ENCODE data around the gene PLA2G15. TPM values are rescaled to one million over a fixed set of nuclear protein-coding genes. Genes with fewer than 3 reads are reported as not detected.

Gene PLA2G15
- total RNA-seq, 6 experiments from 2014 or later, result 40.1 to 47.4 (median 44.4) TPM

- no peak for TF ChIP-seq CTCF (IDR thresholded peaks at IDR 0.05)
- peaks cover 5% of the 10 kb centered on the region for H3K27me3 Mint-ChIP-seq (ENCODE audit: insufficient read depth)
- no peaks in the 10 kb centered on the region for H3K36me3 Mint-ChIP-seq (ENCODE audit: low read depth)
- peak within 1 kb of the TSS; percentile 85 for H3K4me3 Mint-ChIP-seq
- H3K9me3 Mint-ChIP-seq, result no peaks in the 10 kb centered on the region; the same call in 1 of the 2 replicates
- peaks cover 21% of the 10 kb centered on the region for H3K4me1 Mint-ChIP-seq (ENCODE audit: low read depth)
- H3K27ac Mint-ChIP-seq, result peak within 1 kb of the TSS; percentile 98
- DNase-seq, result no peak
Measured at GRCh38 chr16:68235887-68236136, 9.4 kb upstream of the PLA2G15 start, which contains the start of gene ESRP2. ESRP2 (minus strand) TSS chr16:68236127; CDS start chr16:68236045, 82 bp downstream.

- Mint-ChIP-seq H3K27me3 (ENCODE audit: insufficient read depth) (peaks cover 5% of the 10 kb centered on the region), H3K4me3 (peak overlapping the region; percentile 85; the same call in 1 of the 2 replicates), H3K36me3 (ENCODE audit: low read depth) (no peaks in the 10 kb centered on the region), H3K9me3 (no peaks in the 10 kb centered on the region; the same call in 1 of the 2 replicates), H3K27ac (peak overlapping the region; percentile 98), H3K4me1 (ENCODE audit: low read depth) (peaks cover 21% of the 10 kb centered on the region)
- no peak for DNase-seq
- TF ChIP-seq CTCF (IDR thresholded peaks at IDR 0.05), result no peak
Measured at GRCh38 chr16:68236137-68236825, 8.9 kb upstream of the PLA2G15 start.

GRCh38 chr16:68236826-68237242, 8.3 kb upstream of the PLA2G15 start:
- H3K36me3 Mint-ChIP-seq (ENCODE audit: low read depth), result no peaks in the 10 kb centered on the region
- peak overlapping the region; percentile 85 for H3K4me3 Mint-ChIP-seq
- H3K9me3 Mint-ChIP-seq, result no peaks in the 10 kb centered on the region; the same call in 1 of the 2 replicates
- H3K27ac Mint-ChIP-seq, result peak overlapping the region; percentile 98
- H3K4me1 Mint-ChIP-seq (ENCODE audit: low read depth), result peaks cover 21% of the 10 kb centered on the region
- DNase-seq, result no peak
- TF ChIP-seq CTCF (IDR thresholded peaks at IDR 0.05), result no peak
- H3K27me3 Mint-ChIP-seq (ENCODE audit: insufficient read depth), result peaks cover 3% of the 10 kb centered on the region; the same call in 1 of the 2 replicates

GRCh38 chr16:68237243-68238028, 7.7 kb upstream of the PLA2G15 start:
- no peaks in the 10 kb centered on the region for H3K36me3 Mint-ChIP-seq (ENCODE audit: low read depth)
- H3K4me3 Mint-ChIP-seq, result peak overlapping the region; percentile 86
- H3K27ac Mint-ChIP-seq, result peak overlapping the region; percentile 98
- H3K27me3 Mint-ChIP-seq (ENCODE audit: insufficient read depth), result peaks cover 3% of the 10 kb centered on the region; the same call in 1 of the 2 replicates
- H3K9me3 Mint-ChIP-seq, result no peaks in the 10 kb centered on the region; the same call in 1 of the 2 replicates
- DNase-seq, result peak; percentile 97
- peaks cover 21% of the 10 kb centered on the region for H3K4me1 Mint-ChIP-seq (ENCODE audit: low read depth)
- no peak for TF ChIP-seq CTCF (IDR thresholded peaks at IDR 0.05)

- TF ChIP-seq CTCF (IDR thresholded peaks at IDR 0.05), result no peak
- Mint-ChIP-seq H3K9me3 (no peaks in the 10 kb centered on the region; the same call in 1 of the 2 replicates), H3K4me3 (peak overlapping the region; percentile 86), H3K27ac (peak overlapping the region; percentile 98), H3K27me3 (ENCODE audit: insufficient read depth) (peaks cover 3% of the 10 kb centered on the region; the same call in 1 of the 2 replicates), H3K36me3 (ENCODE audit: low read depth) (no peaks in the 10 kb centered on the region), H3K4me1 (ENCODE audit: low read depth) (peaks cover 21% of the 10 kb centered on the region)
- DNase-seq, result no peak
Measured at GRCh38 chr16:68238029-68238345, 7.2 kb upstream of the PLA2G15 start.

Measured in HFFc6 (cell line).